AG10803 (cell line): ENCODE results near the gene EPB41L2.

Experiments used
- DNase-seq: peaks from one replicate; pipeline ENCODE4 v3.0.0; 2010; ENCODE audit warnings: low read depth
- H3K4me3 ChIP-seq: 2 replicates; pipeline ENCODE4 v1.5.1; 2011; ENCODE audit warnings: mild to moderate bottlenecking, low read length, control low read depth
- CTCF ChIP-seq: conservative IDR thresholded peaks from 2 replicates; pipeline ENCODE4 v1.5.1; 2011; ENCODE audit warnings: mild to moderate bottlenecking, low read length, control low read depth, inconsistent platforms

The EPB41L2 gene

GRCh38 chr6:131063028-131063763 is at the start of gene EPB41L2:
TSS of gene EPB41L2 (minus strand) at chr6:131063245. CDS start at chr6:130956485, 106,760 bp downstream.
- peak; percentile 11; the same call in 1 of the 2 replicates for TF ChIP-seq CTCF
- peak; percentile 87 for DNase-seq
- H3K4me3 ChIP-seq: peak within 1 kb of the TSS; percentile 91

- no peak overlapping the region for H3K4me3 ChIP-seq
- DNase-seq: no peak
- no peak for TF ChIP-seq CTCF
Observed at GRCh38 chr6:131112249-131112648, 49.2 kb upstream of the EPB41L2 start.

GRCh38 chr6:131107151-131107550 is 44.1 kb upstream of the EPB41L2 start:
- DNase-seq: peak; percentile 25
- TF ChIP-seq CTCF: no peak
- H3K4me3 ChIP-seq: no peak overlapping the region

GRCh38 chr6:131103901-131104300 is 40.9 kb upstream of the EPB41L2 start:
- no peak for DNase-seq
- no peak overlapping the region for H3K4me3 ChIP-seq
- no peak for TF ChIP-seq CTCF

- no peak overlapping the region for H3K4me3 ChIP-seq
- no peak for DNase-seq
- TF ChIP-seq CTCF: no peak
Observed at GRCh38 chr6:131103296-131103695, 40.3 kb upstream of the EPB41L2 start.

GRCh38 chr6:131101911-131102680 is 39.1 kb upstream of the EPB41L2 start:
- TF ChIP-seq CTCF: no peak
- DNase-seq: no peak
- no peak overlapping the region for H3K4me3 ChIP-seq

- TF ChIP-seq CTCF: no peak
- DNase-seq: peak; percentile 34
- H3K4me3 ChIP-seq: no peak overlapping the region
Observed at GRCh38 chr6:131096786-131097185, 33.7 kb upstream of the EPB41L2 start.
